ENCODE data around the gene HSD11B1L.

Gene HSD11B1L

GRCh38 chr19:5680437-5681368, at the start of gene HSD11B1L, which contains the start of gene MICOS13:
TSS of gene HSD11B1L (plus strand) at chr19:5681027. CDS start at chr19:5684833, 3,806 bp downstream.
TSS of gene MICOS13 (minus strand) at chr19:5680516. CDS start at chr19:5680486, 30 bp downstream.
- peak; percentile 91 to 97 (median 97) for DNase-seq (ENCODE audit: low read depth in 3 of 3)

GRCh38 chr19:5631567-5632240, 49.1 kb upstream of the HSD11B1L start:
- no peak for DNase-seq (ENCODE audit: low read depth in 3 of 3)

DNA sequence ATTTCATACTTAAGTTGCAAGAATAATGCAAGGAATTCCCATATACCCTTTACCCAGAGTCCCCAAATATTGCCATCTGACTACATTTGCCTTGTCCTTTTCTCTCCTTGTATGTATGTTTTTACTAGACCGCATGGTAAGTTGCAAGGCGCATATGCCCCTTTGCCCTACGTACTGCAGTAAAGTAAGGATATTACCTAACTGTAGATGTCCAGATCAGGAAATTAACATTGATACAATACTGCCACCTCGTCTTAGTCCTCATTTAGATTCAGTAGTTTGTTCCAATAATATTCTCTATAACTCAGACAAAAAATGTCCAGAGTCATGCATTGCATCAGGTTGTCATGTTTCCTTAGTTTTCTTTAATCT, 48.6 kb upstream of the HSD11B1L start:
- no peak for DNase-seq (ENCODE audit: low read depth in 3 of 3)

GRCh38 chr19:5632657-5633056, 48.2 kb upstream of the HSD11B1L start:
- DNase-seq (ENCODE audit: low read depth in 3 of 3): no peak

DNA sequence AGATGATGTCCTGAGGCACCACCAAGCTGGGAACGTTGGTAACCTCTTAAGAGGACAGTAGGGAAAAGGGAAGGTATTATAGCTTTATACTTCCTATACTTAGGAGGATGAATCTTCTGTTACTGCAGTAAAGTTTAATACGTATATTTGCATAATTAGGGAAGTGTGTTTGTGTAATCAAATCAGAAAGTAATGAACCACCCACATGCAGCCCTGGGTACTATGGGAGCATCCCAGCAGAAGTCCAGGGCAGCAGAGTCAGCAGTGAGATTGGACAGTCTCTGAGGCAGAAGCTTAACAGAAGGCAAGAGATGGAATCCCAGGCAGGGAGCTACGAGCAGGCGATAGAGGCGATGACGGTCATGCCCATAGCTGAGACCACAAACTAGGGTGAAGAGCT, 45.4 kb upstream of the HSD11B1L start:
- DNase-seq (ENCODE audit: low read depth in 3 of 3): no peak

- DNase-seq (ENCODE audit: low read depth in 3 of 3): no peak
These were observed 42.9 kb upstream of the HSD11B1L start for GRCh38 chr19:5637971-5638370.

- no peak for DNase-seq (ENCODE audit: low read depth in 3 of 3)
These were observed 39.7 kb upstream of the HSD11B1L start for GRCh38 chr19:5641171-5641570.

- DNase-seq (ENCODE audit: low read depth in 3 of 3): no peak
These were observed 38.6 kb upstream of the HSD11B1L start for GRCh38 chr19:5642204-5642603.

DNA sequence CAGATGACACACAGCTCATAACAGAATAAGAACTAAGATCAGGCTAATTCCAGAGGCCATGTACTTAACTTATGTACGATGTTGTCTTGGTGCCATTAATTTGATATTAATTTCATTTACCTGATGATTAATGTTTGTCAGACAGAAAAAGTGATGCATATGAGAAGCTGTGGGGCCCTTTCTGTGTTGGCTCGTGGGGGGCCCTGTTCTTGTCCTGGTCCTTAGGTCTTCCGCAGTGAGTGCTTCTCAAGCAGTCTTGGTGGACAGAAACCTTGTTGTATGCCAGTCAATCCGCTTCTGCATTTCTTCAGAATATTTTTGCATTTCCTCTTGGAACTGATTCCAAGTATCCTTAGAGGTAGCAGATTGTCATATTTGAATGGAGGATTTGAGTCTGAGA, 37.8 kb upstream of the HSD11B1L start:
- DNase-seq (ENCODE audit: low read depth in 3 of 3): no peak

GRCh38 chr19:5644037-5644436, 36.8 kb upstream of the HSD11B1L start:
- no peak for DNase-seq (ENCODE audit: low read depth in 3 of 3)

DNA sequence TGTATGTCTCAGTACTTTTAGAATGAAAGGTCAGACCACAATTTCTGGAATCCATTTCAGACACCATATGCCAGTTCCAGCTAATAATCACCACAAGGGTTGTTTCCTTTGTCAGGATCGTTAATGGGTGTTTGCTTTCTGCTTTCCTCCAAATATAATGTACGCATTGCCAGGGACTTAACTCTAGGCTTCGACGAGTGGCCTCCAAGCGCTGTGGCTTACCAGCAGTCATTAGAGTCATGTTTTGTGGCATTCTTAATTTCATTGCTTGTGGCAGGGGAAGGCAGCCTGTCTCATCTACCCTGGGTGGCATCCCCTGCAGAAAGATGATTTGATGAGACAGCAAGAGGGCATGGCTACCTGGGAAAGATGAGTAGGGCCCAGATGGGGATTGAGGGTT, 35.4 kb upstream of the HSD11B1L start:
- no peak for DNase-seq (ENCODE audit: low read depth in 3 of 3)

- no peak for DNase-seq (ENCODE audit: low read depth in 3 of 3)
These were observed 34.1 kb upstream of the HSD11B1L start for GRCh38 chr19:5646703-5647102.

DNA sequence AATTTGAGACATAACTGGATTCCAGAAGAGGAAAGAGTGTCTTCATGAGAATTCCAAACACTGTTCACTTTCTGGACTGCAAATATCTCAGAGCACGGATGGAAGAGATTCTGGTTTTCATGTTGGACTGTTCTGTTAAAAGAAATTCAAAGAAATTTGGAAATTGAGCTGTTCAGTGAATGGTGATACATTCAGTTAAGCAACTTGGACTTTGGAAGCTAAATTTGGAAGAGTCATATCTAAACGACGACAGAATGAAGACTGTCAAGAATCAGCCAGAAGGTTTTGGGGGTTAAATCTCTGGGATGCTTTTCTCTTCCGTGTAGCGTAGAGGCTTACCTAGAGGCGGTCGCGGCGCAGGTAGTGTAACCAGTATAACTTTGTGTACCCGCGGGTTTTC, 32.4 kb upstream of the HSD11B1L start:
- no peak for DNase-seq (ENCODE audit: low read depth in 3 of 3)

DNA sequence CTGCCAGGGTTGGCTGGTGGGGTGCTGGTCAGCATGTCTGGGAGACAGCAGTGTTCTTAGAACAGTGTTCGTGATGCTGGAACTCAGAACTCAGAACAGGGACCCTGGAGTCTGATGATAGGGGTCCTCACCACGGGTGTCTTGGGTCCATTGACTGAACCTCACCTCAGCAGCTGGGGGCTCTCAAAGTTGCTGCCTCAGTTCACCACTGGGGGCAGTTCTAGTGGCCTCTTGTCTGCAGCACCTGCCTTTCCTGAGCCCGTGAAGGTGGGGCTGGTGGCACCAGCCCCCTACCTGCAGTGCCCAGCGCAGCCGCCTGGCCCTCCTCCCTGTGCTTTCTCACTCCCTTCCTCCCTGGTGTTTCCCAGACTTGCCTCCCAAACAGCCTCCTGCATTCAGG, 29.5 kb upstream of the HSD11B1L start:
- DNase-seq (ENCODE audit: low read depth in 3 of 3): no peak

GRCh38 chr19:5652261-5652660, 28.6 kb upstream of the HSD11B1L start:
- no peak for DNase-seq (ENCODE audit: low read depth in 3 of 3)

DNA sequence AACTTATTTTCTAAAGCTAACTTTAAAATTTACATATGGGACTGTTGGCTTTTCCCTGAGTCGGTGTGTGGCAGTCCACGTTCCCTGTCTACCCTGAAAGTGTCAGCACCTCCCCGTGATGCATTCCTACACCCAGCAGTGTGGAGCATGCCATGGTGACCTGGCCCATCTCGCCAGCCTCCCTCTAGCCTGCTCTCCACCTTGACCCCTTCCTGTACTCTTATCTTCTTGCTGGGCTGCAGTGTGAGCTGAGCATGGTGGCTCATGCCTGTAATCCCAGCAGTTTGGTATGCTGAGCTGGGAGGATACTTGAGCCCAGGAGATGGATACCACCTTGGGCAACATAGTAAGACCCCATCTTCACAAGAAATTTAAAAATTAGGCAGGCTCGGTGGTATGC, 25.9 kb upstream of the HSD11B1L start:
- DNase-seq (ENCODE audit: low read depth in 3 of 3): no peak

DNA sequence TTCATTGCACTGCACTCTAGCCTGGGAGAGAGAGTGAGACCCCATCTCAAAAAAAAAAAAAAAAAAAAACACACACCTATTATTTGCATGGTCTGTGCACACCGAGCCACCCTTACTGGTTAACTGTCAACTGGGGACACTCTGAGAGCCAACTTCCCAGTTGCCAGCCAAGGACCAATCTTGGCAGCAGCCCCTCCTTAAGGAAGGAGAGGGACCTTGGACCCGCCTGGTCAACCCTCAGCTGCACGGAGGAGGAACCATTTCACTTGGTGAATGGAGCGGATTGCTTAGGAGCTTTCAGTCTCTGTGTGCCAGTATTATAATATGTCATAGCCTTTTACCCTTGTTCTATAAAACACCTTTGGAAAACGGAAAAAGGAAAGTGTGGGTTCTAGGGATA, 25.4 kb upstream of the HSD11B1L start:
- DNase-seq (ENCODE audit: low read depth in 3 of 3): no peak

DNA sequence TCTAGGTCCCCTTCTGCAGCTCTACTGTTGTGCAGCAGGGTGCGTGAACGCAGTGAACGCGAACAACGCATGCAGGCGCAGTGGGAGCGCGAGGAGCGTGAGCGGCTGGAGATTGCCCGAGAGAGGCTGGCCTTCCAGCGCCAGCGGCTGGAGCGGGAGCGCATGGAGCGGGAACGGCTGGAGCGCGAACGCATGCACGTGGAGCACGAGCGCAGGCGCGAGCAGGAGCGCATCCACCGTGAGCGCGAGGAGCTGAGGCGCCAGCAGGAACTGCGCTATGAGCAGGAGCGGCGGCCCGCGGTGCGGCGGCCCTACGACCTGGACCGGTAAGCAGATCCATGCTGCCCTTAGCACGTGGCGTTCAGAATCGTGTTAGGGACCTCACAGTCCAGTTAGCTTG, 19.3 kb upstream of the HSD11B1L start:
- DNase-seq (ENCODE audit: low read depth in 3 of 3): no peak

- no peak for DNase-seq (ENCODE audit: low read depth in 3 of 3)
These were observed 16.9 kb upstream of the HSD11B1L start for GRCh38 chr19:5663904-5664303.

DNA sequence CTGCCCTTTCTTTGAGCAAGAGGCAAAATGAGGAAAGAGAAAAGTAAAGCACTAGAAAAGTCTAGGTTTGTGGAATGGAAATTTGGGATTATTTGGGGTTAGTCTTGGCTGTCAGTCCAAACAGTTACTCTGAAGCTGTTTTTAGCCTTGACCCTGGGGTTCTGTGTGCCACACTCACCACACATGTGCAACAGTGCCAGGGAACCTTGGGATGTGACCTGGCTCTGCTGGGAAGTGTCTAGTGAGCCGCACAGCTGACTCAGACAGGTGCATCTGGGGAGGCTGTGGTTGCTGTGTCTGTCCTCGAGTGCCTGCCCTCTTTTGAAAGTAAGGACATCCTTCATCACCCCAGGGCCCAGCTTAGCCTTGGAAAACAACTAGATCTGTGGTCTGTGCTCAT, 16.3 kb upstream of the HSD11B1L start:
- no peak for DNase-seq (ENCODE audit: low read depth in 3 of 3)

- DNase-seq (ENCODE audit: low read depth in 3 of 3): no peak
These were observed 14.9 kb upstream of the HSD11B1L start for GRCh38 chr19:5665781-5666513.

DNA sequence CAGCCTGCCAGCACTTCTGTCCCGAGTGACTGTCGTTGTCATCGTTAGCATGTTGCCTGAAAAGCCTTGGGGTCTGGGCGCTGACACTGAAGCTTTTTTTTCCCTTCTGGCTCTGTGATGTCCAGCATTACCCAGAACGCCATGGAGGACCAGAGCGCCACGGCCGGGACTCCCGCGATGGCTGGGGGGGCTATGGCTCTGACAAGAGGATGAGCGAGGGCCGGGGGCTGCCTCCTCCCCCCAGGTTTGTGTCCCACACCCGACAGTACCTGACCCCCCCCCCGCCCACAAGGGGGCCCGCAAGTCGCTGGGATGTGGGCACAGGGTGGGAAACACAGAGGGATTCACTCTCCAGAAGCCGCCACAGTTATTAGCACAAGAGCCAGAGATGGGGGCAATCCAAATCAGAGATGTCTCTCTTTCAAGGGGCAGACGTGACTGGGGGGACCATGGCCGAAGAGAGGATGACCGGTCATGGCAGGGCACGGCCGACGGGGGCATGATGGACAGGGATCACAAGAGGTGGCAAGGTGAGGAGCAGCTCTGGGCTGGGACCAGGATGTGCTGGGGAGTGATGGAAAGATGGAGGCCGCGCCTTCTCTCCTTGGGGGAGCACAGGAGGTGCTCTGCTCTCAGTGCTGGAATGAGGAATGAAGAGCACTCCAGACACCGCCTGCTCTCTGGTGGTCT, 13.8 kb upstream of the HSD11B1L start:
- no peak for DNase-seq (ENCODE audit: low read depth in 3 of 3)

Data from stimulated activated CD4-positive, alpha-beta T cell treated with anti-CD3 and anti-CD28 coated beads, TNF-alpha, amount 100 ng/mL, for 24 hours (primary cell).